GM12878 (cell line): ENCODE measurements around the gene EMC1. TPM values are rescaled to one million over a fixed set of nuclear protein-coding genes. Genes with fewer than 3 reads are reported as not detected.

Source experiments
- ATAC-seq: fragments of 200-7000 bp; cut with Tn5 transposase; 3 replicates; pipeline ENCODE4 v1.9.1; 2020; ENCODE audit warnings: mild to moderate bottlenecking, moderate library complexity
- BruUV-seq: library from RNA; stranded (reverse); fragments of 400-500 nt; replicated peaks from 2 replicates; lab custom pipeline; 2021; lab: Mats Ljungman, UMichigan
- CTCF ChIA-PET: fragments of 300-600 bp; sonication (Branson Sonifier 250); formaldehyde crosslinking; extraction: SDS; loops from one replicate; lab custom pipeline; 2021; ENCODE audit warnings: inconsistent platforms; lab: Yijun Ruan, JAX
- POLR2A ChIA-PET: fragments of 350-600 bp; formaldehyde crosslinking; extraction: SDS; loops from one replicate; lab custom pipeline; 2021; ENCODE audit warnings: inconsistent platforms; lab: Charles Lee
- RAD21 ChIA-PET: fragments of 300-600 bp; sonication (Branson Sonifier 250); formaldehyde crosslinking; loops from one replicate; lab custom pipeline; 2023; ENCODE audit warnings: antibody characterized with exemption; ENCODE audit not compliant: unreplicated experiment; lab: Charles Lee
- SMC1A ChIA-PET: fragments of 300-600 bp; sonication (Branson Sonifier 250); formaldehyde crosslinking; loops from one replicate; lab custom pipeline; 2023; ENCODE audit not compliant: unreplicated experiment, uncharacterized antibody; lab: Charles Lee
- DNase-seq: peaks from one replicate; pipeline ENCODE4 v3.0.0-alpha.2; 2011; ENCODE audit warnings: low read depth, low spot score
- FAIRE-seq: peaks from 3 replicates; lab custom pipeline; 2011; peaks lifted over from hg19 to GRCh38; lab: Jason Lieb, UNC
- H2AFZ ChIP-seq: 2 replicates; pipeline ENCODE4 v1.6.0; 2011; ENCODE audit warnings: low read depth, low read length, control low read depth; ENCODE audit not compliant: control insufficient read depth
- H3K27ac ChIP-seq: 2 replicates; pipeline ENCODE4 v1.5.1; 2011; ENCODE audit warnings: control low read depth; ENCODE audit not compliant: control insufficient read depth, insufficient read depth
- H3K27me3 ChIP-seq, 2 experiments: replicated peaks in 1 of 2; 2 replicates each; pipeline versions ENCODE4 v1.6.0 to v1.6.1; 2011; ENCODE audit warnings: low read length in 1 of 2; ENCODE audit not compliant: control insufficient read depth in 2 of 2, insufficient read depth in 2 of 2
- H3K36me3 ChIP-seq, 2 experiments: 2 replicates each; pipeline ENCODE4 v1.5.1; 2011; ENCODE audit warnings: low read length in 1 of 2; ENCODE audit not compliant: control insufficient read depth in 2 of 2, insufficient read depth in 2 of 2
- H3K4me1 ChIP-seq: 2 replicates; pipeline ENCODE4 v1.6.1; 2011; ENCODE audit warnings: mild to moderate bottlenecking, low read length, moderate library complexity, mixed read lengths; ENCODE audit not compliant: control insufficient read depth, insufficient read depth
- H3K4me2 ChIP-seq: 2 replicates; pipeline ENCODE4 v1.6.0; 2011; ENCODE audit warnings: control low read depth; ENCODE audit not compliant: control insufficient read depth, insufficient read depth
- H3K4me3 ChIP-seq: fragments of 200-600 bp; sonication (generic); 2 replicates; pipeline ENCODE4 v1.5.1; 2016
- H3K79me2 ChIP-seq: 2 replicates; pipeline ENCODE4 v1.6.0; 2011; ENCODE audit warnings: low read length; ENCODE audit not compliant: control insufficient read depth, insufficient read depth
- H3K9ac ChIP-seq: 2 replicates; pipeline ENCODE4 v1.8.0; 2011; ENCODE audit warnings: low read length, control low read depth, mixed read lengths; ENCODE audit not compliant: control insufficient read depth, insufficient read depth
- H3K9me3 ChIP-seq: replicated peaks from 3 replicates; pipeline ENCODE4 v1.5.1; 2011; ENCODE audit warnings: mild to moderate bottlenecking, low read length; ENCODE audit not compliant: control insufficient read depth, insufficient read depth
- H4K20me1 ChIP-seq: 2 replicates; pipeline ENCODE4 v1.6.0; 2011; ENCODE audit not compliant: control insufficient read depth, insufficient read depth
- BHLHE40 ChIP-seq, 2 experiments: fragments of 450-650 bp in 1 of 2; IDR thresholded peaks; 2 replicates each; pipeline ENCODE4 v1.6.1; 2011 to 2017; ENCODE audit warnings: low read depth in 2 of 2, borderline replicate concordance in 1 of 2, improper control_type of control experiment in 1 of 2, low read length in 1 of 2, mild to moderate bottlenecking in 1 of 2
- CEBPB ChIP-seq, 2 experiments: fragments of 150-350 bp in 1 of 2; IDR thresholded peaks; 2 replicates each; pipeline ENCODE4 v1.6.1; 2012 to 2014; ENCODE audit warnings: low read depth in 2 of 2, low read length in 2 of 2, borderline replicate concordance in 1 of 2, inconsistent platforms in 1 of 2
- EGR1 ChIP-seq, 2 experiments: IDR thresholded peaks; 1 replicate in 1 of 2; 2 replicates in 1 of 2; pipeline ENCODE4 v1.6.1; 2011 to 2012; ENCODE audit warnings: low read depth in 2 of 2, low read length in 2 of 2, borderline replicate concordance in 1 of 2, mild to moderate bottlenecking in 1 of 2, moderate library complexity in 1 of 2
- FOXM1 ChIP-seq: IDR thresholded peaks from 2 replicates; pipeline ENCODE4 v1.6.1; 2012; ENCODE audit warnings: low read depth, mild to moderate bottlenecking, inconsistent platforms, low read length, moderate library complexity
- MEF2B ChIP-seq: fragments of 450-650 bp; IDR thresholded peaks from 2 replicates; pipeline ENCODE4 v1.6.1; 2018; ENCODE audit warnings: mild to moderate bottlenecking, moderate library complexity; ENCODE audit not compliant: partially characterized antibody, poor library complexity, severe bottlenecking
- MTA2 ChIP-seq: fragments of 450-650 bp; IDR thresholded peaks from 2 replicates; pipeline ENCODE4 v1.6.1; 2016; ENCODE audit warnings: low read depth, mild to moderate bottlenecking, moderate library complexity
- RAD51 ChIP-seq: fragments of 450-650 bp; IDR thresholded peaks from 2 replicates; pipeline ENCODE4 v1.6.1; 2016; ENCODE audit warnings: moderate library complexity, mild to moderate bottlenecking, inconsistent platforms
- SREBF1 ChIP-seq: IDR thresholded peaks from 2 replicates; pipeline ENCODE4 v1.6.1; 2012; ENCODE audit warnings: mild to moderate bottlenecking, low read length
- SREBF2 ChIP-seq: IDR thresholded peaks from 2 replicates; pipeline ENCODE4 v1.6.1; 2012; ENCODE audit warnings: mild to moderate bottlenecking, low read length
- ZNF622 ChIP-seq: fragments of 450-650 bp; IDR thresholded peaks from 2 replicates; pipeline ENCODE4 v1.6.1; 2017; ENCODE audit warnings: mild to moderate bottlenecking, inconsistent platforms
- WGBS: methylation state at CpG from one replicate; pipeline ENCODE4 v1.1.6; 2016; ENCODE audit warnings: low lambda C conversion rate; ENCODE audit not compliant: insufficient replicate concordance, insufficient coverage; ENCODE audit errors: missing lambda C conversion rate; 5-methylcytosine and 5-hydroxymethylcytosine counted together
- in situ Hi-C: fragments of 300-500 bp; cut with MboI; formaldehyde crosslinking; loops from 9 replicates; pipeline ENCODE4 v1.14.3; 2018; ENCODE audit warnings: mixed read lengths
- intact Hi-C: fragments of 100-400 bp; cut with micrococcal nuclease; formaldehyde crosslinking; loops from one replicate; pipeline ENCODE4 v1.14.2; 2022; ENCODE audit not compliant: unreplicated experiment
- polyA plus RNA-seq, 11 experiments: library from polyadenylated mRNA; depleted of rRNA in 4 of 11; unstranded in 6 of 11; stranded (reverse) in 5 of 11; fragments of >200 nt; fragmentation: Nextera tagmentation in 4 of 11; fragmentation: Illumina TruSeq in 1 of 11; extraction: Ambion mirVana in 4 of 11; extraction: Trizol in 1 of 11; gene quantifications; 1 replicate in 1 of 11; 2 replicates in 10 of 11; pipeline versions ENCODE4 v1.2.1 to v1.2.3, GENCODE V29; 2011 to 2016; ENCODE audit warnings: inconsistent platforms in 2 of 11, missing spikeins in 2 of 11, low read depth in 1 of 11
- total RNA-seq, 4 experiments: library from RNA; depleted of rRNA in 3 of 4; stranded (reverse); fragments of >200 nt in 3 of 4; fragmentation: Illumina TruSeq in 1 of 4; extraction: Trizol in 1 of 4; gene quantifications; 2 replicates each; pipeline versions ENCODE4 v1.2.1 to v1.2.3, GENCODE V29; 2013 to 2021
- TF ChIP-seq, protein P1 (sequence below): IDR thresholded peaks from 2 replicates; pipeline ENCODE4 v1.6.1; 2012; ENCODE audit warnings: mild to moderate bottlenecking, low read depth, low read length
- TF ChIP-seq, protein P2 (sequence below): IDR thresholded peaks from 2 replicates; pipeline ENCODE4 v1.6.1; 2012; ENCODE audit warnings: low read depth, low read length, improper control_type of control experiment
- TF ChIP-seq, protein P3 (sequence below): IDR thresholded peaks from 2 replicates; pipeline ENCODE4 v1.6.1; 2012; ENCODE audit warnings: low read length, inconsistent platforms
- TF ChIP-seq, protein P4 (sequence below): IDR thresholded peaks from 2 replicates; pipeline ENCODE4 v1.6.1; 2011; ENCODE audit warnings: mild to moderate bottlenecking, low read depth, low read length, moderate library complexity; ENCODE audit not compliant: insufficient replicate concordance
- TF ChIP-seq, protein P5 (sequence below): fragments of 450-650 bp; IDR thresholded peaks from 2 replicates; pipeline ENCODE4 v1.6.1; 2018; ENCODE audit warnings: borderline replicate concordance, mild to moderate bottlenecking; ENCODE audit not compliant: partially characterized antibody

EMC1 gene
- total and polyA plus RNA-seq, 10 of the 15 experiments (the other 5 are each of a cell fraction or from before 2014, with no cell fraction given) = 12.2 to 43.6 (median 20.6) TPM

DNA sequence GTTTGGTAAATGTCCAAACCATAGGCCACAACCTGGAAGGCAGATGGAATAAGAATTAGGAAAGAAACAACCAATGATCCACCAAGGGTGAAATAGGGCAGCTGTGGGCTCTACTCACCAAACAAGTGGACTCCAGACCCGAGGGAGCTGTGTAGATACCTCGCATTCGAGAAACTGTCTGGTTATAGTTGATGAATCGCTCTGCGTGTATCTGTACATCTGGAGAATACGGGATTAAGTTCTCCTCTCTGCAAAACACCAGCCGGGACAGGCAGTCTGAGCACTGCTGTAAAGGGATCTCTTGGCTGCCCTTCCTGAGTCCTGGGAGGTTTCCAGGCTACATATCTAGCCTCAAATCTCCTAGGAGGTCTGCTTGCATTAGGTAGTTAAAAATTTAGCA lies 31.9 kb downstream of the EMC1 start:
- FAIRE-seq (no peak), DNase-seq (no peak), ATAC-seq (no peak)
- in situ Hi-C loops = no loop called here
- no peaks in the 10 kb centered on the region for H4K20me1 ChIP-seq
- no peak overlapping the region for H3K9ac ChIP-seq
- H2AFZ ChIP-seq = no peak overlapping the region
- no TSS peak for BruUV-seq
- peaks cover 4% of the 10 kb centered on the region for H3K79me2 ChIP-seq
- H3K4me1 ChIP-seq = no peaks in the 10 kb centered on the region
- intact Hi-C loops = no loop called here
- H3K4me2 ChIP-seq = no peak overlapping the region
- SMC1A ChIA-PET = interaction anchor here (1.2 to 1.5 kb wide), 2 partner anchors 9 to 54 kb away, joined by 3 to 5 read pairs; no protein-coding TSS in a partner anchor
- WGBS = 91% methylated on average over 7 of the region's 7 CpGs
- CTCF ChIA-PET = no interaction called here
- no peak overlapping the region; the same call in 1 of the 2 replicates for H3K27ac ChIP-seq
- no peak overlapping the region for H3K4me3 ChIP-seq
- H3K27me3 ChIP-seq = no peaks in the 10 kb centered on the region
- RAD21 ChIA-PET = no interaction called here
- POLR2A ChIA-PET = interaction anchor here (0.8 to 1.8 kb wide), 2 partner anchors 8 to 92 kb away, joined by 3 to 7 read pairs; partner anchors contain the start of genes AKR7A2 and SLC66A1
- H3K9me3 ChIP-seq = no peaks in the 10 kb centered on the region
- H3K36me3 ChIP-seq = peaks cover 15 to 22% of the 10 kb centered on the region in 2 experiments
- TF ChIP-seq MEF2B = no peak
- no peak for TF ChIP-seq FOXM1
- no peak for TF ChIP-seq BHLHE40 (IDR thresholded peaks at IDR 0.05; ENCODE audit: borderline replicate concordance in 1 of 2, low read depth in 2 of 2, low read length in 1 of 2)
- TF ChIP-seq, protein P1, sequence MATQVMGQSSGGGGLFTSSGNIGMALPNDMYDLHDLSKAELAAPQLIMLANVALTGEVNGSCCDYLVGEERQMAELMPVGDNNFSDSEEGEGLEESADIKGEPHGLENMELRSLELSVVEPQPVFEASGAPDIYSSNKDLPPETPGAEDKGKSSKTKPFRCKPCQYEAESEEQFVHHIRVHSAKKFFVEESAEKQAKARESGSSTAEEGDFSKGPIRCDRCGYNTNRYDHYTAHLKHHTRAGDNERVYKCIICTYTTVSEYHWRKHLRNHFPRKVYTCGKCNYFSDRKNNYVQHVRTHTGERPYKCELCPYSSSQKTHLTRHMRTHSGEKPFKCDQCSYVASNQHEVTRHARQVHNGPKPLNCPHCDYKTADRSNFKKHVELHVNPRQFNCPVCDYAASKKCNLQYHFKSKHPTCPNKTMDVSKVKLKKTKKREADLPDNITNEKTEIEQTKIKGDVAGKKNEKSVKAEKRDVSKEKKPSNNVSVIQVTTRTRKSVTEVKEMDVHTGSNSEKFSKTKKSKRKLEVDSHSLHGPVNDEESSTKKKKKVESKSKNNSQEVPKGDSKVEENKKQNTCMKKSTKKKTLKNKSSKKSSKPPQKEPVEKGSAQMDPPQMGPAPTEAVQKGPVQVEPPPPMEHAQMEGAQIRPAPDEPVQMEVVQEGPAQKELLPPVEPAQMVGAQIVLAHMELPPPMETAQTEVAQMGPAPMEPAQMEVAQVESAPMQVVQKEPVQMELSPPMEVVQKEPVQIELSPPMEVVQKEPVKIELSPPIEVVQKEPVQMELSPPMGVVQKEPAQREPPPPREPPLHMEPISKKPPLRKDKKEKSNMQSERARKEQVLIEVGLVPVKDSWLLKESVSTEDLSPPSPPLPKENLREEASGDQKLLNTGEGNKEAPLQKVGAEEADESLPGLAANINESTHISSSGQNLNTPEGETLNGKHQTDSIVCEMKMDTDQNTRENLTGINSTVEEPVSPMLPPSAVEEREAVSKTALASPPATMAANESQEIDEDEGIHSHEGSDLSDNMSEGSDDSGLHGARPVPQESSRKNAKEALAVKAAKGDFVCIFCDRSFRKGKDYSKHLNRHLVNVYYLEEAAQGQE = no peak
- TF ChIP-seq, protein P2, sequence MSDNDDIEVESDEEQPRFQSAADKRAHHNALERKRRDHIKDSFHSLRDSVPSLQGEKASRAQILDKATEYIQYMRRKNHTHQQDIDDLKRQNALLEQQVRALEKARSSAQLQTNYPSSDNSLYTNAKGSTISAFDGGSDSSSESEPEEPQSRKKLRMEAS = no peak
- TF ChIP-seq SREBF1 = no peak
- TF ChIP-seq MTA2 = no peak
- no peak for TF ChIP-seq EGR1 (IDR thresholded peaks at IDR 0.05; ENCODE audit: borderline replicate concordance in 1 of 2, low read depth in 2 of 2, low read length in 2 of 2)
- TF ChIP-seq, protein P3, sequence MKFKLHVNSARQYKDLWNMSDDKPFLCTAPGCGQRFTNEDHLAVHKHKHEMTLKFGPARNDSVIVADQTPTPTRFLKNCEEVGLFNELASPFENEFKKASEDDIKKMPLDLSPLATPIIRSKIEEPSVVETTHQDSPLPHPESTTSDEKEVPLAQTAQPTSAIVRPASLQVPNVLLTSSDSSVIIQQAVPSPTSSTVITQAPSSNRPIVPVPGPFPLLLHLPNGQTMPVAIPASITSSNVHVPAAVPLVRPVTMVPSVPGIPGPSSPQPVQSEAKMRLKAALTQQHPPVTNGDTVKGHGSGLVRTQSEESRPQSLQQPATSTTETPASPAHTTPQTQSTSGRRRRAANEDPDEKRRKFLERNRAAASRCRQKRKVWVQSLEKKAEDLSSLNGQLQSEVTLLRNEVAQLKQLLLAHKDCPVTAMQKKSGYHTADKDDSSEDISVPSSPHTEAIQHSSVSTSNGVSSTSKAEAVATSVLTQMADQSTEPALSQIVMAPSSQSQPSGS = no peak
- TF ChIP-seq SREBF2 = no peak
- TF ChIP-seq ZNF622 = no peak
- TF ChIP-seq, protein P4, sequence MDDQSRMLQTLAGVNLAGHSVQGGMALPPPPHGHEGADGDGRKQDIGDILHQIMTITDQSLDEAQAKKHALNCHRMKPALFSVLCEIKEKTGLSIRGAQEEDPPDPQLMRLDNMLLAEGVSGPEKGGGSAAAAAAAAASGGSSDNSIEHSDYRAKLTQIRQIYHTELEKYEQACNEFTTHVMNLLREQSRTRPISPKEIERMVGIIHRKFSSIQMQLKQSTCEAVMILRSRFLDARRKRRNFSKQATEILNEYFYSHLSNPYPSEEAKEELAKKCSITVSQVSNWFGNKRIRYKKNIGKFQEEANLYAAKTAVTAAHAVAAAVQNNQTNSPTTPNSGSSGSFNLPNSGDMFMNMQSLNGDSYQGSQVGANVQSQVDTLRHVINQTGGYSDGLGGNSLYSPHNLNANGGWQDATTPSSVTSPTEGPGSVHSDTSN = no peak
- TF ChIP-seq, protein P5, sequence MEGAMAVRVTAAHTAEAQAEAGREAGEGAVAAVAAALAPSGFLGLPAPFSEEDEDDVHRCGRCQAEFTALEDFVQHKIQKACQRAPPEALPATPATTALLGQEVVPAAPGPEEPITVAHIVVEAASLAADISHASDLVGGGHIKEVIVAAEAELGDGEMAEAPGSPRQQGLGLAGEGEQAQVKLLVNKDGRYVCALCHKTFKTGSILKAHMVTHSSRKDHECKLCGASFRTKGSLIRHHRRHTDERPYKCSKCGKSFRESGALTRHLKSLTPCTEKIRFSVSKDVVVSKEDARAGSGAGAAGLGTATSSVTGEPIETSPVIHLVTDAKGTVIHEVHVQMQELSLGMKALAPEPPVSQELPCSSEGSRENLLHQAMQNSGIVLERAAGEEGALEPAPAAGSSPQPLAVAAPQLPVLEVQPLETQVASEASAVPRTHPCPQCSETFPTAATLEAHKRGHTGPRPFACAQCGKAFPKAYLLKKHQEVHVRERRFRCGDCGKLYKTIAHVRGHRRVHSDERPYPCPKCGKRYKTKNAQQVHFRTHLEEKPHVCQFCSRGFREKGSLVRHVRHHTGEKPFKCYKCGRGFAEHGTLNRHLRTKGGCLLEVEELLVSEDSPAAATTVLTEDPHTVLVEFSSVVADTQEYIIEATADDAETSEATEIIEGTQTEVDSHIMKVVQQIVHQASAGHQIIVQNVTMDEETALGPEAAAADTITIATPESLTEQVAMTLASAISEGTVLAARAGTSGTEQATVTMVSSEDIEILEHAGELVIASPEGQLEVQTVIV = no peak
- TF ChIP-seq CEBPB (IDR thresholded peaks at IDR 0.05; ENCODE audit: borderline replicate concordance in 1 of 2, low read depth in 2 of 2, low read length in 2 of 2) = no peak
- TF ChIP-seq RAD51 = no peak
